Endothelial cell of umbilical vein (primary cell): ENCODE measurements around the gene CBX2.

ENCODE experiments used
- CTCF ChIP-seq, 2 donors: IDR thresholded peaks; 1 replicate in 1 of 2; 2 replicates in 1 of 2; pipeline ENCODE4 v1.5.1; 2011; ENCODE audit warnings: low read length in 2 of 2, mild to moderate bottlenecking in 2 of 2, moderate library complexity in 2 of 2, control low read depth in 1 of 2, inconsistent platforms in 1 of 2, low read depth in 1 of 2; ENCODE audit not compliant: insufficient read depth in 1 of 2; ENCODE audit errors: extremely low read depth in 1 of 2
- EZH2 ChIP-seq: IDR thresholded peaks from 2 replicates; pipeline ENCODE4 v1.6.1; 2012; ENCODE audit warnings: borderline replicate concordance, low read depth, mild to moderate bottlenecking, moderate library complexity, low read length, inconsistent platforms; ENCODE audit not compliant: severe bottlenecking
- JUN ChIP-seq: IDR thresholded peaks from 2 replicates; pipeline ENCODE4 v1.6.1; 2011; ENCODE audit warnings: borderline replicate concordance, low read depth; ENCODE audit not compliant: insufficient read length, insufficient read depth
- POLR2A ChIP-seq: IDR thresholded peaks from 2 replicates; pipeline ENCODE4 v1.6.1; 2012; ENCODE audit warnings: low read depth, mild to moderate bottlenecking, control low read depth, low read length

GRCh38 chr17:79825580-79825921 is 47.6 kb downstream of the CBX2 start:
- TF ChIP-seq CTCF (IDR thresholded peaks at IDR 0.05; ENCODE audit: extremely low read depth in 1 of 2, insufficient read depth in 1 of 2, low read depth in 1 of 2, low read length in 2 of 2) (no peak), POLR2A (no peak), EZH2 (no peak), JUN (no peak)
